OCI-LY3 (cell line): Measurements from ENCODE around the gene TAS2R60.

Experiments
- H2AFZ ChIP-seq: fragments of 200-600, 300-600 bp; shearing (Covaris generic); 2 replicates; pipeline ENCODE4 v1.6.0; 2014; ENCODE audit warnings: antibody characterized with exemption, low read depth, low read length
- H3K27ac ChIP-seq: fragments of 200-600, 300-600 bp; sonication (generic); 2 replicates; pipeline ENCODE4 v1.5.1; 2014; ENCODE audit warnings: mild to moderate bottlenecking, low read length, moderate library complexity, mixed read lengths
- H3K27me3 ChIP-seq: fragments of 200-600, 300-600 bp; sonication (generic); 2 replicates; pipeline ENCODE4 v1.6.1; 2014; ENCODE audit warnings: low read depth, low read length, mixed read lengths
- H3K36me3 ChIP-seq: fragments of 200-600, 300-600 bp; sonication (generic); replicated peaks from 2 replicates; pipeline ENCODE3; 2014; ENCODE audit warnings: low read depth, low read length, mixed read lengths
- H3K4me1 ChIP-seq: fragments of 300-600, 200-600 bp; sonication (generic); 2 replicates; pipeline ENCODE4 v1.6.1; 2014; ENCODE audit warnings: low read length, mixed read lengths
- H3K4me2 ChIP-seq: fragments of 200-600, 300-600 bp; sonication (generic); 2 replicates; pipeline ENCODE4 v1.6.1; 2014; ENCODE audit warnings: low read length, mixed read lengths
- H3K4me3 ChIP-seq: fragments of 300-600, 200-600 bp; sonication (generic); 2 replicates; pipeline ENCODE4 v1.5.1; 2014; ENCODE audit warnings: antibody characterized with exemption, mild to moderate bottlenecking, low read length, moderate library complexity
- H3K79me2 ChIP-seq: fragments of 300-600, 200-600 bp; shearing (Covaris generic); 2 replicates; pipeline ENCODE4 v1.6.1; 2014; ENCODE audit warnings: mild to moderate bottlenecking, low read length, mixed read lengths
- H3K9ac ChIP-seq: fragments of 300-600, 200-600 bp; shearing (Covaris generic); 2 replicates; pipeline ENCODE4 v1.6.0; 2014; ENCODE audit warnings: mild to moderate bottlenecking, low read length, moderate library complexity
- H3K9me3 ChIP-seq: fragments of 200-600, 300-600 bp; shearing (Covaris generic); 2 replicates; pipeline ENCODE4 v1.6.1; 2014; ENCODE audit warnings: low read length, mixed read lengths; ENCODE audit not compliant: insufficient read depth
- H4K20me1 ChIP-seq: fragments of 200-600, 300-600 bp; sonication (generic); 2 replicates; pipeline ENCODE4 v1.6.1; 2016; ENCODE audit warnings: low read length, mixed read lengths; ENCODE audit not compliant: insufficient read depth
- EZH2phosphoT487 ChIP-seq: fragments of 200-600 bp; shearing (Covaris generic); IDR thresholded peaks from 2 replicates; pipeline ENCODE4 v1.6.1; 2018; ENCODE audit warnings: antibody characterized with exemption, mixed run types, low read depth
- TF ChIP-seq, protein P1 (sequence below): fragments of 200-600, 300-600 bp; sonication (generic); IDR thresholded peaks from 2 replicates; pipeline ENCODE4 v1.5.1; 2014; ENCODE audit warnings: antibody characterized with exemption, low read length, low read depth

TAS2R60 gene

DNA sequence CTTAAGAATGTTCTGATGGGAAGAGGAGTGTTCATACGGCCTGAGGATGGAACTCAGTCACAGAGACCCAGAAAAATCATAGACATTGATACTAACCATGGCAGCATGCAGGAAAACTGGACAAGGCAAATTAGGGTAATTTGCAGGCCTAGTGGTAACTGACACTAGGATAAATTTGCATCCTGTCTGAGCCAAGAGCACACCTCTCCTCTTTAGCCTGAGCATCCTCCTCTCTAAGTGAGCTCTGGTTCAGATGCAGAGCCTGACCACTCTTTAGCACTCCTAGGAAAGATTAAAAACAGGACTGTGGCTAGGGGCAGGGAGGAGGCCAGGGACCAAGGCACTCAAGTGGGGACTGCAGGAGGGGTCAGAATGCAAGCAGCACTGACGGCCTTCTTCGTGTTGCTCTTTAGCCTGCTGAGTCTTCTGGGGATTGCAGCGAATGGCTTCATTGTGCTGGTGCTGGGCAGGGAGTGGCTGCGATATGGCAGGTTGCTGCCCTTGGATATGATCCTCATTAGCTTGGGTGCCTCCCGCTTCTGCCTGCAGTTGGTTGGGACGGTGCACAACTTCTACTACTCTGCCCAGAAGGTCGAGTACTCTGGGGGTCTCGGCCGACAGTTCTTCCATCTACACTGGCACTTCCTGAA is 34.4 kb downstream of the TAS2R60 start, which contains the start of gene TAS2R41:
TSS of gene TAS2R41 (plus strand) at position 373 of the 650 bp plus-strand sequence. CDS start at position 373, 0 bp downstream.
- Histone ChIP-seq H3K36me3 (no peaks in the 10 kb centered on the region), H3K27ac (no peak within 1 kb of the TSS), H3K27me3 (0 out of 2 replicates have a peak, but pooled peaks cover 2% of the 10 kb centered on the region), H3K9ac (no peak within 1 kb of the TSS), H2AFZ (no peak within 1 kb of the TSS), H4K20me1 (no peaks in the 10 kb centered on the region), H3K9me3 (no peaks in the 10 kb centered on the region), H3K79me2 (no peaks in the 10 kb centered on the region), H3K4me1 (no peaks in the 10 kb centered on the region), H3K4me2 (no peak within 1 kb of the TSS), H3K4me3 (no peak within 1 kb of the TSS)
- TF ChIP-seq, protein P1, sequence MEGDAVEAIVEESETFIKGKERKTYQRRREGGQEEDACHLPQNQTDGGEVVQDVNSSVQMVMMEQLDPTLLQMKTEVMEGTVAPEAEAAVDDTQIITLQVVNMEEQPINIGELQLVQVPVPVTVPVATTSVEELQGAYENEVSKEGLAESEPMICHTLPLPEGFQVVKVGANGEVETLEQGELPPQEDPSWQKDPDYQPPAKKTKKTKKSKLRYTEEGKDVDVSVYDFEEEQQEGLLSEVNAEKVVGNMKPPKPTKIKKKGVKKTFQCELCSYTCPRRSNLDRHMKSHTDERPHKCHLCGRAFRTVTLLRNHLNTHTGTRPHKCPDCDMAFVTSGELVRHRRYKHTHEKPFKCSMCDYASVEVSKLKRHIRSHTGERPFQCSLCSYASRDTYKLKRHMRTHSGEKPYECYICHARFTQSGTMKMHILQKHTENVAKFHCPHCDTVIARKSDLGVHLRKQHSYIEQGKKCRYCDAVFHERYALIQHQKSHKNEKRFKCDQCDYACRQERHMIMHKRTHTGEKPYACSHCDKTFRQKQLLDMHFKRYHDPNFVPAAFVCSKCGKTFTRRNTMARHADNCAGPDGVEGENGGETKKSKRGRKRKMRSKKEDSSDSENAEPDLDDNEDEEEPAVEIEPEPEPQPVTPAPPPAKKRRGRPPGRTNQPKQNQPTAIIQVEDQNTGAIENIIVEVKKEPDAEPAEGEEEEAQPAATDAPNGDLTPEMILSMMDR, result no peak
- no peak for TF ChIP-seq EZH2phosphoT487

DNA sequence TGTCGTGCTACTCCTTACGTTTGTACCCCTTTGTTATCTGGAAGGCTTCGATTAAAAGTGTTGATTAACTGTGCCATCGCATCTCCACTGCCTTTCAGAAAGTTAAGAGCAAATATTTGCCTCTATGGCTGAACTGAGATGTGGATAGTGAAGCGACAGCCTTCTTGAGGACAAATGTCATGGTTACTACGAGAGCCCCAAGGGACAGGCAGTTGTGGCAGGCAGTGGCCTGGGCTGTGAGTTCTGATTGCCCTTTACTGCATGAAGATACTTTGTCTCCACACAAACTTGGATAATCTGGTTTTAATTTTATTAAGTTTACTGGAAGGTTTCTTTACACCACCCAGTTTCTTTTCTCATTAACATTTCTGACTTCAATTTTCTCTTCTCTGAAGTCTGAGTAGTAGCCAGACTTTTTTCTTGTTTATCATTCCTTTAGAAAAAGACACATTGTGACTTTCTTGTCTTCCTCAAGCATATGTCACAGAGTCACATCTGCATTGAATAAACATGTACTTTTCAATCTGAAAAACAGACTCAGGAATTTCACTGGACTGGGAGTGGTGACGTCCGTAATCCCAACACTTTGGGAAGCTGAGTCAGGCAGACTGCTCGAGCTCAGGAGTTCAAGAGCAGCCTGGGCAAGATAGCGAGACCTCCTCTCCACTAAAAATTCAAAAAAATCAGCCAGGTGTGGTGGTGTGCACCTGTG is 36.0 kb downstream of the TAS2R60 start:
- no peak overlapping the region for H2AFZ ChIP-seq
- no peak overlapping the region for H3K4me2 ChIP-seq
- no peak overlapping the region for H3K27ac ChIP-seq

DNA sequence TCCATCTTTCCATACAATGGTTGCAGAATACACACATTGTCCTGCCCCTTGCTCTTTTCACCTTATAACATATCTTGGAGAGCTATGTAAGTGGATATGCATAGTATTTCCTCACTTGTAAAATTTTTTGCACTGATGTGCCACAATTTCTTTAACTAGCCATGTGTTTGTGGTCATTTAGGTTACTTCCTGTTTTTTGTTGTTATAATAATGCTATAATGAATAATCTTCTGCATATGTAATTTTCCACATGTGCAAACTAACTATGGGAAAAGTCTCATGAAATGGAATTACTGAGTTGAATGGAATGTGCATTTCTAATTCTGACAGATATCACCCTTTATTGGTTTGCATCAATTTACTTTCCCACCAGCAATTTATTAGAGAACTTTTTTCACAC is 37.2 kb downstream of the TAS2R60 start:
- H2AFZ ChIP-seq, result no peak overlapping the region
- TF ChIP-seq, protein P1, result no peak
- no peak for TF ChIP-seq EZH2phosphoT487

More for the DNA sequence above, 36.0 kb downstream of the TAS2R60 start:
- Histone ChIP-seq H3K9me3 (no peaks in the 10 kb centered on the region), H4K20me1 (no peaks in the 10 kb centered on the region), H3K79me2 (no peaks in the 10 kb centered on the region), H3K36me3 (no peaks in the 10 kb centered on the region), H3K4me3 (no peak overlapping the region), H3K4me1 (no peaks in the 10 kb centered on the region), H3K27me3 (0 out of 2 replicates have a peak, but pooled peaks cover 2% of the 10 kb centered on the region), H3K9ac (no peak overlapping the region)
- TF ChIP-seq, protein P1, result no peak
- no peak for TF ChIP-seq EZH2phosphoT487

DNA sequence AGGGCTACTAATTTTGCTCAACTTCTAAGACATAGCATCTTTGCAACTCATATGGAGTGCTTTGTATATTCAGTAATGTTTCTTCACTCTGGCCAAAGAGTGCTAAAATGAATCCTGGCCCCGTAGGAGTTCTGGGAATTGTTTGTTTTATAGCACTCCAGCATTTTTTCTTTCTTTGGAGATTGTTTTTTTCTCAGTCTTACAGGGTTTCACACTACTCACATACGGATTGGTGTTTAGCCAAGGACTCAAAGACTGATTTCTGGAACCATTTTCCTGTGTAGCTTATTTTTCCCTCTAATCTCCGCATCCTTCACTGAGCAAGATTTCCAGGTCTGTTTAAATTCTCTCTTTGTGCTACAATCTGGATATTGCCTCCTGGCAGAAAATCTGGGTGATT is 40.9 kb downstream of the TAS2R60 start:
- H3K27me3 ChIP-seq, result 0 out of 2 replicates have a peak, but pooled peaks cover 2% of the 10 kb centered on the region
- H4K20me1 ChIP-seq, result no peaks in the 10 kb centered on the region
- no peaks in the 10 kb centered on the region for H3K36me3 ChIP-seq
- H3K4me1 ChIP-seq, result peaks cover 7% of the 10 kb centered on the region; the same call in 1 of the 2 replicates
- TF ChIP-seq, protein P1, result no peak
- TF ChIP-seq EZH2phosphoT487, result no peak
- H3K79me2 ChIP-seq, result no peaks in the 10 kb centered on the region
- no peak overlapping the region for H3K4me2 ChIP-seq
- H3K4me3 ChIP-seq, result no peak overlapping the region
- H3K27ac ChIP-seq, result no peak overlapping the region
- H3K9me3 ChIP-seq, result no peaks in the 10 kb centered on the region
- H3K9ac ChIP-seq, result no peak overlapping the region
- no peak overlapping the region for H2AFZ ChIP-seq

More for the DNA sequence above, 37.2 kb downstream of the TAS2R60 start:
- H3K4me1 ChIP-seq, result no peaks in the 10 kb centered on the region
- H3K9me3 ChIP-seq, result no peaks in the 10 kb centered on the region
- H3K27ac ChIP-seq, result no peak overlapping the region
- H3K36me3 ChIP-seq, result no peaks in the 10 kb centered on the region
- H4K20me1 ChIP-seq, result no peaks in the 10 kb centered on the region
- no peaks in the 10 kb centered on the region for H3K79me2 ChIP-seq
- H3K4me3 ChIP-seq, result no peak overlapping the region
- no peak overlapping the region for H3K4me2 ChIP-seq
- H3K27me3 ChIP-seq, result 0 out of 2 replicates have a peak, but pooled peaks cover 2% of the 10 kb centered on the region
- no peak overlapping the region for H3K9ac ChIP-seq
